ENCODE results near the gene MAGED2. TPM values are rescaled to one million over a fixed set of nuclear protein-coding genes. Genes with fewer than 3 reads are reported as not detected.

Gene MAGED2
- total and polyA plus RNA-seq, 4 donors: 370 to 725 (median 490) TPM

Small RNA genes within 50 kb of the gene (small RNA-seq; reads per million reads assigned to genes)
- gene AL049732.1 (ENCODE audit: low replicate concordance) (not detected), gene SNORA11 (ENCODE audit: low replicate concordance) (78.3 reads per million, percentile 98 among the genes with 10 or more reads in this experiment)

Other genes with a start within 250 kb of the MAGED2 start
- under 1 TPM; 0.10 to 0.22 TPM for gene ITIH6, start 9.5 kb upstream of the MAGED2 start, total RNA-seq
- under 1 TPM in 1 of 2 donors, not detected in 1; 0.09 TPM for gene ITIH6, start 9.5 kb upstream of the MAGED2 start, polyA plus RNA-seq (ENCODE audit: insufficient read length in 2 of 2)
- gene TRO, start 113.1 kb downstream of the MAGED2 start, total RNA-seq: 100 to 1,000 TPM in 1 of 2 donors, 10 to 100 TPM in 1; 99.2 to 133 TPM
- gene TRO, start 113.1 kb downstream of the MAGED2 start, polyA plus RNA-seq (ENCODE audit: insufficient read length in 2 of 2): 100 to 1,000 TPM; 194 to 221 TPM
- under 1 TPM; 0.20 to 0.39 TPM for gene PFKFB1, start 186.4 kb downstream of the MAGED2 start, total RNA-seq
- 1 to 10 TPM in 1 of 2 donors, under 1 TPM in 1; 0.87 to 1.1 TPM for gene PFKFB1, start 186.4 kb downstream of the MAGED2 start, polyA plus RNA-seq (ENCODE audit: insufficient read length in 2 of 2)
- gene APEX2, start 192.6 kb downstream of the MAGED2 start, total RNA-seq: 1 to 10 TPM; 3.5 to 4.4 TPM
- gene APEX2, start 192.6 kb downstream of the MAGED2 start, polyA plus RNA-seq (ENCODE audit: insufficient read length in 2 of 2): 10 to 100 TPM in 1 of 2 donors, 1 to 10 TPM in 1; 9.1 to 10.8 TPM
- gene ALAS2, start 223.2 kb downstream of the MAGED2 start, total RNA-seq: 100 to 1,000 TPM in 1 of 2 donors, 10 to 100 TPM in 1; 49.0 to 188 TPM
- gene ALAS2, start 223.2 kb downstream of the MAGED2 start, polyA plus RNA-seq (ENCODE audit: insufficient read length in 2 of 2): 10 to 100 TPM; 11.0 to 11.6 TPM

All from spinal cord (tissue), 4 donors.